Lung (tissue), 12 donors: ENCODE results near the gene MFSD2B. TPM values are rescaled to one million over a fixed set of nuclear protein-coding genes. Genes with fewer than 3 reads are reported as not detected.

Source experiments
- ATAC-seq: fragments of 200-7000 bp; cut with Tn5 transposase; one replicate; pipeline ENCODE4 v1.9.1; 2020; ENCODE audit warnings: moderate number of reproducible peaks; ENCODE audit not compliant: insufficient read depth, low FRiP score
- DNase-seq, 3 donors: peaks; one replicate each; pipeline ENCODE4 v3.0.0-alpha.2; 2013 to 2017
- H3K27ac ChIP-seq, 2 donors: one replicate each; pipeline ENCODE4 v1.5.1; 2013; ENCODE audit warnings: mild to moderate bottlenecking in 2 of 2, moderate library complexity in 2 of 2, control low read depth in 1 of 2, inconsistent platforms in 1 of 2, low read depth in 1 of 2, low read length in 1 of 2
- H3K27me3 ChIP-seq, 3 donors: one replicate each; pipeline ENCODE4 v1.5.1; 2013; ENCODE audit warnings: low read length in 2 of 3; ENCODE audit not compliant: control insufficient read depth in 3 of 3, insufficient read depth in 3 of 3
- H3K36me3 ChIP-seq, 4 donors: one replicate each; pipeline ENCODE4 v1.5.1; 2013; ENCODE audit warnings: low read length in 4 of 4, mild to moderate bottlenecking in 1 of 4, moderate library complexity in 1 of 4; ENCODE audit not compliant: control insufficient read depth in 4 of 4, insufficient read depth in 4 of 4
- H3K4me1 ChIP-seq, 5 donors: one replicate each; pipeline ENCODE4 v1.5.1; 2013; ENCODE audit warnings: low read length in 5 of 5, mild to moderate bottlenecking in 2 of 5, moderate library complexity in 1 of 5; ENCODE audit not compliant: control insufficient read depth in 5 of 5, insufficient read depth in 5 of 5
- H3K4me3 ChIP-seq: one replicate; pipeline ENCODE4 v1.5.1; 2013; ENCODE audit warnings: mild to moderate bottlenecking, control low read depth, moderate library complexity
- H3K9ac ChIP-seq, 2 donors: one replicate each; pipeline ENCODE4 v1.5.1; 2013; ENCODE audit warnings: low read length in 2 of 2, control low read depth in 1 of 2; ENCODE audit not compliant: insufficient read depth in 1 of 2
- H3K9me3 ChIP-seq, 4 donors: one replicate each; pipeline ENCODE4 v1.5.1; 2013; ENCODE audit warnings: low read length in 3 of 4, mild to moderate bottlenecking in 1 of 4, moderate library complexity in 1 of 4; ENCODE audit not compliant: control insufficient read depth in 4 of 4, insufficient read depth in 3 of 4
- WGBS, 2 donors: extraction: QIAGEN DNeasy Blood & Tissue Kit; methylation state at CpG; one replicate each; pipeline ENCODE4 v1.1.7; 2013; 5-methylcytosine and 5-hydroxymethylcytosine counted together
- polyA plus RNA-seq, 2 donors: library from polyadenylated mRNA; stranded (reverse); fragments of 200-250 nt; gene quantifications; one replicate each; pipeline ENCODE4 v1.2.1, GENCODE V29; 2013
- total RNA-seq, 2 donors: library from RNA; depleted of rRNA in 1 of 2; stranded (reverse); fragments of >200 nt in 1 of 2; gene quantifications; one replicate each; pipeline ENCODE4 v1.2.1, GENCODE V29; 2014 to 2021
- TF ChIP-seq, protein P1 (sequence below): IDR thresholded peaks from 2 replicates; pipeline ENCODE4 v1.5.1; 2012; ENCODE audit warnings: mild to moderate bottlenecking; ENCODE audit errors: control extremely low read depth, extremely low read depth
- donor health status: control.
- donor health status: control.
- donor health status: Bipolar disorder and iron deficiency.
- donor health status: healthy.
- donor health status: DM: yes; HTN: yes; CAD: no.

The MFSD2B gene
- total and polyA plus RNA-seq, 4 donors = 0.18 to 2.3 (median 0.74) TPM

GRCh38 chr2:23988371-23988770, 21.5 kb upstream of the MFSD2B start:
- Histone ChIP-seq H3K4me3 (no peak overlapping the region), H3K27me3 (no peaks in the 10 kb centered on the region), H3K36me3 (peaks cover 0 to 12% (median 5%) of the 10 kb centered on the region in 4 donors), H3K9ac (no peak overlapping the region), H3K27ac (no peak overlapping the region), H3K9me3 (no peaks in the 10 kb centered on the region), H3K4me1 (no peaks in the 10 kb centered on the region)
- no peak for ATAC-seq
- 63 to 70% methylated on average over 2 of the region's 2 CpGs for WGBS, 2 donors
- TF ChIP-seq, protein P1, sequence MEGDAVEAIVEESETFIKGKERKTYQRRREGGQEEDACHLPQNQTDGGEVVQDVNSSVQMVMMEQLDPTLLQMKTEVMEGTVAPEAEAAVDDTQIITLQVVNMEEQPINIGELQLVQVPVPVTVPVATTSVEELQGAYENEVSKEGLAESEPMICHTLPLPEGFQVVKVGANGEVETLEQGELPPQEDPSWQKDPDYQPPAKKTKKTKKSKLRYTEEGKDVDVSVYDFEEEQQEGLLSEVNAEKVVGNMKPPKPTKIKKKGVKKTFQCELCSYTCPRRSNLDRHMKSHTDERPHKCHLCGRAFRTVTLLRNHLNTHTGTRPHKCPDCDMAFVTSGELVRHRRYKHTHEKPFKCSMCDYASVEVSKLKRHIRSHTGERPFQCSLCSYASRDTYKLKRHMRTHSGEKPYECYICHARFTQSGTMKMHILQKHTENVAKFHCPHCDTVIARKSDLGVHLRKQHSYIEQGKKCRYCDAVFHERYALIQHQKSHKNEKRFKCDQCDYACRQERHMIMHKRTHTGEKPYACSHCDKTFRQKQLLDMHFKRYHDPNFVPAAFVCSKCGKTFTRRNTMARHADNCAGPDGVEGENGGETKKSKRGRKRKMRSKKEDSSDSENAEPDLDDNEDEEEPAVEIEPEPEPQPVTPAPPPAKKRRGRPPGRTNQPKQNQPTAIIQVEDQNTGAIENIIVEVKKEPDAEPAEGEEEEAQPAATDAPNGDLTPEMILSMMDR = no peak
- DNase-seq = no peak

- DNase-seq (no peak), ATAC-seq (no peak)
- H3K9me3 ChIP-seq = no peaks in the 10 kb centered on the region
- H3K4me1 ChIP-seq = no peaks in the 10 kb centered on the region
- H3K9ac ChIP-seq = no peak overlapping the region
- no peaks in the 10 kb centered on the region for H3K27me3 ChIP-seq
- peaks cover 0 to 4% (median under 1%) of the 10 kb centered on the region in 4 donors for H3K36me3 ChIP-seq
- H3K27ac ChIP-seq = no peak overlapping the region
- 62 to 75% methylated on average over 1 of the region's 1 CpG for WGBS, 2 donors
- no peak overlapping the region for H3K4me3 ChIP-seq
- TF ChIP-seq, protein P1 = no peak
These were observed 17.0 kb upstream of the MFSD2B start for GRCh38 chr2:23992931-23993330.

DNA sequence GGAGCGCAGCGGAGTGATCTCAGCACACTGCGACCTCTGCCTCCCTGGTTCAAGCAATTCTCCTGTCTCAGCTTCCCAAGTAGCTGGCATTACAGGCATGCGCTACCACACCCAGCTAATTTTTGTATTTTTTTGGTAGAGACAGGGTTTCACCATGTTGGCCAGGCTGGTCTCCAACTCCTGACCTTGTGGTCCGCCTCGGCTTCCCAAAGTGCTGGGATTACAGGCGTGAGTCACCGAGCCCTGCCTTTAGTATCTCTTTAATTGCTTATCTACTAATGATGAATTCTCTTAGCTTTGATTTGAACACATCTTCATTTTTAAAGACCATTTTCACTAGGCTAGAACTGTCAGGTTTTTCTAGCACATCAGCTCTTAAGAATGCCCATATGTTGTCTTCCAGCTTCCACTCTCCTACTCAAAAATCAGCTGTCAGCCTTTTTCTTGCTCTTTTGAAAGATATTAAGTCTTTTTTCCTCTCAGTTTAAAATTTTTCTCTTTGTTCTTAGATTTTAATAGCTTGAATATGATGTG, 16.1 kb upstream of the MFSD2B start:
- no peak for DNase-seq
- H3K9me3 ChIP-seq = no peaks in the 10 kb centered on the region
- no peaks in the 10 kb centered on the region for H3K27me3 ChIP-seq
- ATAC-seq = no peak
- no peaks in the 10 kb centered on the region for H3K4me1 ChIP-seq
- H3K36me3 ChIP-seq = peaks cover 0 to 4% (median under 1%) of the 10 kb centered on the region in 4 donors
- no peak overlapping the region for H3K9ac ChIP-seq
- no peak overlapping the region for H3K4me3 ChIP-seq
- TF ChIP-seq, protein P1 = no peak
- H3K27ac ChIP-seq = no peak overlapping the region
- WGBS, 2 donors = 98% methylated on average over 8 of the region's 8 CpGs

DNA sequence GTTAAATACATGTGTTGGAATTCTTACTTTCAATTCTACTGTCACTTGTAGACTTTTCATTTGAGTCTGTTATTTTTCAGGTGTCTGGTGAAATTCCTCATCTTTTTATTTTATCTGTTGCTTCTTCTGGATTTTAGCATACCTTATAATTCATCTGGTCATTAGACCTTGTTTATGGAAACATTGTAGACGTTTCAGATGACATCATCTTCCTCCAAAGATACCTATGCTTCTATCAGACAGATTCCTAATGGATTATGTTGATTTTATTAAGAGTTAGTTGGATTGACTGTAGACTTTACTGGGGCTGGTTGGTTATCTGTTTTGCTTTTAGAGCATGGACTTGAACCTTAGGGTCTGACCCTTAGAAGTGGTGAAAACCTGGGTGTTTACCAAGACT, 15.3 kb upstream of the MFSD2B start:
- TF ChIP-seq, protein P1 = no peak
- no peak for DNase-seq
- Histone ChIP-seq H3K4me1 (no peaks in the 10 kb centered on the region), H3K27me3 (no peaks in the 10 kb centered on the region), H3K27ac (no peak overlapping the region), H3K36me3 (peaks cover 0 to 4% (median 3%) of the 10 kb centered on the region in 4 donors), H3K4me3 (no peak overlapping the region), H3K9ac (no peak overlapping the region), H3K9me3 (no peaks in the 10 kb centered on the region)
- no peak for ATAC-seq
- 61 to 64% methylated on average over 1 of the region's 1 CpG for WGBS, 2 donors
